Measurements from ENCODE around the gene SNPH. TPM values are rescaled to one million over a fixed set of nuclear protein-coding genes. Genes with fewer than 3 reads are reported as not detected.

Gene SNPH
- total RNA-seq, 1 donor from 2014 or later: 29.4 TPM

DNA sequence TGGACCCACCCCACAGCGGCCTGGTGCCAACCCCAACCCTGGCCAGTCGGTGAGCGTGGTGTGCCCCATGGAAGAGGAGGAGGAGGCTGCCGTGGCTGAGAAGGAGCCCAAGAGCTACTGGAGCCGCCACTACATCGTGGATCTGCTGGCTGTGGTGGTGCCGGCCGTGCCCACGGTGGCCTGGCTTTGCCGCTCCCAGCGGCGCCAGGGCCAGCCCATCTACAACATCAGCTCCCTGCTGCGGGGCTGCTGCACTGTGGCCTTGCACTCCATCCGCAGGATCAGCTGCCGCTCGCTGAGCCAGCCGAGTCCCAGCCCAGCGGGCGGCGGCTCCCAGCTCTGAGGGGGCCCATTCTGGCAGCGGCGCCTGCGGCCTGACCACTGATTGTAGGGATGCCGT, 39.6 kb downstream of the SNPH start:
- no peak for DNase-seq (ENCODE audit: low read depth)

DNA sequence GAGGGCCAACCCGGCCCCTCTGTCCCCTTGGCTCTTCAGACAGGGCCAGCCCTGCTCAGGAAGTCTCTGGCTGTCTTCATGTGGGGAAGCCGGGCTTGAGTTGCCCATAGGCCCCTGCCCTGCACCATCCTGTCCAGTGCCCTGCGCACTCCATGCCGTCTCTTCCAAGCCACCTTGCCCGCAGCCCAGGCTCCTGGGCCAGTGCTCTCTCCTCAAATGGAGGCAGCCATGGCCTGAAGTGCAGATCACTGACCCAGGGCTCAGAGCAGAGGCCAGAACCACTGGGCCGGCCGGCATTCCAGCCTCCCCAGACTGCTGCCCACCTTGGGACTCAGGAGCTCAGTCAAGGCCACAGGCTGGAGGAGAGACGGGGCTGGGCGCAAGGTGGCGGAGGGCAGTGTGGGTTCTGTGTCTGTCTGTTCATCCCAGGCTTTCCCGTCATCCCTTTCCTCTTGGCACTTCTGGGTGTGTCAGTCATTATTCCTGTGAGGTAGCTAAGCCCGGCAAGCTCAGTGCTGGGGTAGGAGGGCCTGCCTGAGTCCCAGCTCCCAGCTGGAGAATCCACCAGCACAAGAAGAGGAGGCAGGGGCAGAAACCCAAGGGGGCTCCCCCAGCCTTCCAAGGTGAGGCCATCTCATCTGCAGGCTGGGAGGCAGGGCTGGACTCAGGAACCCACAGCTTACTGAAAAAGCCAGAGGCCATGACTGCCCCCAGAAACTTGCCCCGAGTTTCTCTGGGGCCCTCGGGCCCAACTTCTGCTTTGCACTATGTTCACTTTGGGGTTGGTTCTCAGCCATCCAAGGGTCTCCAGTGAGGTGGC, 40.4 kb downstream of the SNPH start:
- DNase-seq (ENCODE audit: low read depth): no peak

DNA sequence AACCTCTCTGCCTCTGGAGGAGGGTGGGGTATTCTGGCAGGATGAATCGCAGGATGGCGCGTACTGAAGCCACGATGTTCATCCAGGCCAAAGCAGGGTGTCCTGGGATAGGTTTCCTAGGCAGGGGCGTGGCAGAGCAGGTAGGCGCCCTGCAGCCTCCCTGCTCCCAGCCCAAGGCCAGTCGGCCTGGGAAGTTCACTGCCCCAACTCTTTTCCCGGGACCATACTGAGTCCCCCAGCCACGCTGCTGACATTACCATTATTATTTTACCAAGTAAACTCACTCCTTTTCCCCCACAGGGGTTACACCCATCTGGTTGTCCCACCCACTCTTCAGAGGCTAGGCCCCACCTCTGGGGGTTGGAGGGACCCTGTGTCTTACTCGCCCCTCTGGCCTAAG, 41.1 kb downstream of the SNPH start:
- DNase-seq (ENCODE audit: low read depth): no peak

DNA sequence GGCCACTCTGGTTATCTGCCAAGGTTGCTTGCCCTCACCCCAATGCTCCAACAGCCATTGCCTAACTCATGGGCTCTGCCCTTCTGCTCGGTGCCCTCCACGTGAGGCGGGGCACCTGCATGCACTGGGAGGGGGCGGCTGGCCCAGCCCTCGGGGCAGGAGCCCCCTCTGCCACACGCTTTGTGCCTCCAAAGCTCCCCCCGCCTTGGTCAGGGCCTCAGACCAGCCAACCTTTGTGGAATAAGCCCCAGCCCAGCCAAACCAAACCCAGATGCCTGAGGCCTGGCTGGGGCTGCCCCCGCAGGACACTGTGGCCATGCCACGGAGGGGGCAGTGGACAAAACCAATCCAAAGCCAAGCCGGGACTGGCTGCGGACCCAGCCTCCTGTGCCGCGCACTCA, 41.5 kb downstream of the SNPH start:
- DNase-seq (ENCODE audit: low read depth): no peak

DNA sequence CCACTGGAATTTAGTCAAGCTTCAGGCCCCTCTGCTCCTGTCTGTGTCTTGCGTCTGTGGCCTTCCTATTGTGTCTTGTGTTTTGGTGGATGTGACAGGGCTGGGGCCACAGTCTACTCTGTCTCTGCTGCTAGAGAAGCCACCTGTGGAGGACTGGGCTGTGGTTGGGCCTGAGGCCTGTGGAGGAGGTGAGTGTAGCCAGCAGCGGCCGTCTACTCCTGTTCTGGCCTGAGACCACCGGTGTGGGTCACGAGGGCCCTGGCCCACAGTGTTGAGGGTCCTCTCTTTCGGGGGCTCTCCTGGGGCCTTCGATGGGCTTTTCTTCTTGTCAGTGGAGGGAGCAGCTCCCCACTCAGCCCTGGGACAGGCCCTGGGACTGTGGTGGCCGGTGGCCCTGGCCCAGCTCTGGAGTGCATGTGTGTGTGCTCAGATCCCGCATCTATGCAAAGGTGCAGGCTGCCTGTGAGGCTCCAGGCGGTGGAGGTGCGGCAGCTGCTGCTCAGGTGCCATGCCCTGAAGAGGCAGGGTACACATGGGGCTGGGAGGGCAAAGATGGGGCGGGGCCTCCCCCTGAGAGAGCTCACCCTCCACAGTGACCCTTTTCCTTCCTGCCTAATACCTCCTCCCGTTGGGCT, 42.1 kb downstream of the SNPH start:
- no peak for DNase-seq (ENCODE audit: low read depth)

DNA sequence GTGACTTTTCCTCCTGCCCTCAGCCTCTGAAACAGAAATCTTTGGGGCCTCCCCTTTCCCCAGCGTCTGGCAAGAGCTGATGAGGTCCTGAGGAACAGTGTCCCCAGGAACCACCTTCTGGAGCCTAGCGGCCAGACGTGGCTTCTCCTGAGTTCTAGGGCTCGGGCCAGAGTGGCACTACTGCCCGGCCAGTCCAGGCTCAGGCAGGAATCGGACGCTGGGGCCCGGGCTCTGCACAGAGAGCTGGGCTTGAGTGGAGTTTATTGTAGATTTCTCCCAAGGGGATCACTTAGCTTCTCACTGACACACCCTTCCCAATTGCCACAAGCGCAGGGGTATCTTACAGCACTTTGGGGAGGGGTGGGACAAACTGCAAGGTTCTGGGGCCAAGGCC, 42.6 kb downstream of the SNPH start:
- no peak for DNase-seq (ENCODE audit: low read depth)

DNA sequence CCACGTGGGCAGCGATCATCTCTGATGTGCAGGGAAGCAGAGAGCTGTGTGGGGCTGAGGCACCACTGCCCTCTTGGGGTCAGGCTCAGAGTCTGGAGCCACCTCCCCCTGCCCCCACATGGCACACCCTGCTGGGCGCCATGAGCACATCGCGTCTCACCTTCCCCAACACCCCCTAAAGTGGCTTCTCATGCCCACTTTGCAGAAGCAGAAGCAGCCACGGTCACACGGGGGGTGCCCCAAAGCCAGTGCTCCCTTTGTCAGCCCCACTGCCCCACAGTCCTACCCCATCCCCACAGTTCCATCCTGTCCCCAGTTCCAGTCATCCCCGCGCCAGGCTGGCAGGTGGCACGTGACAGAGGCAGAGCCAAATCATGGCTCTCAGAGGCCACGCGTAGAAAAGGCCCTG, 43.3 kb downstream of the SNPH start:
- no peak for DNase-seq (ENCODE audit: low read depth)

DNA sequence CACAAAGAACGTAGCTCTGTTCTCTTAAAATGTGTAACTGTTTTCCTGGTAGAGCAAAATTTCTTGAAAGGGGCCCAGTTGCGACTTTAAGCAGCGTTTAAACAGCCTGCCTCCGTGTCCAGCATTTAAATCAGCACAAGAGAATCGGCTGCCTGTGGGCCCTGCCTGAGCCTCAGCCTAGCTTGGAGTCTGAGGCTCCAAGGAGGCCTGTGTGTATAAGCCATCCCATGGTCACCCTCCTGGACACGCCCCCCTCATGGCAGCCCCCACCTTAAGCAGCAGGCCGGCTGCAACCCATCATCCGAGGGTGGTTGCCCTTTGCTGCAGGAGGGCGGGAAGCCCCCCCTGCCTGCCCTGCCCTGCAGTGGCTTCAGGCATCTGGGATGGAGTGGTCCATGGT, 44.0 kb downstream of the SNPH start:
- no peak for DNase-seq (ENCODE audit: low read depth)

DNA sequence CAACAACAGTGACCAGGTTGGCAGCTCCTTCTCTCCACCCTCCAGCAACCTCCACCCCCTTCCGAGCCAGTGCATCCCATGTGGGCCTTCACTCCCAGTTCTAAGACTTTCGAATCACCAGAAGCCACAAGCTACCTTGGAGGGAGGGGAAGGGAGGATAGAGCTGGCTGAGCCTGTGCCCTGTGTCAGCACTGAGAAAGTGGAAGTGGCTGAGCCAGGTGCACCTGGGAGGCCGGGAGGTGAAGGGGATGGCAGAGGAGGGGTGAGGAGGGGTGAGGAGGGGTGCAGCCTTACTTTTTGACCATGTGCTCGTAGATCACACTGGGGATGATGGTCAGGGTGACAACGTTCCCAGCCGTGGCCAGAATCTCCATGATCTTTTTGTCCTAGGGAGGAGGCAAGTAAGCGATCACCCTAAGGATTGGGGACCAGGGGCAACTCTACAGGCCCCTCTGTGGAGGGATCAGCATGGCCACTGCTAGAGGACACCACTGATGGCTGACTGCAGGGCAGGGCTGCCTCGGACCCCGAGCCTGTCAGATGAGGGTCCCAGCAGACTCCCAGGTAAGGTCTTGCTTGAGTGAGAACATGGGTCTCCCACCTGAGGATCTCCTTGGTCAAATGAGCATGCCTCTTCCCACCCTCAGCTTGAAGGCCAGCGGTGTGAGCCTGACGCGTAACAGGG, 44.6 kb downstream of the SNPH start:
- DNase-seq (ENCODE audit: low read depth): no peak

DNA sequence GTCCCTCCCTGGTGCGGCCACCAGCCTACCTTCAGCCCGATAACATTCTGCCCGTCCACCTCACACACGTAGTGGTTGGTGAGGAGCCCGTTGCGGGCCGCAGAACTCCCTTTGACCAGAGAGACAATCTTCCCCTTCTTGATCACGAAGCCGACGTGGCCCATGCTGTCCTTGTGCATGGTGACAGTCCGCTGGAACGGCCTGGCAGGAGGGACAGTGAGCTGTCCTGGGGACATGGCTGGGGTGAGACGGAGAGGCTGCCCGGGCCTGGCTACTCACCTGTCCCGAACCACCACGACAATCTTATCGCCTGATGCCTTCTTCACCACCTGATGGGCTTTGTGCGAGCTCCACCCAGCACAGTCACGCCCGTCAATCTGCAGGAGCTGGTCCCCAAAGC, 46.2 kb downstream of the SNPH start:
- no peak for DNase-seq (ENCODE audit: low read depth)

DNA sequence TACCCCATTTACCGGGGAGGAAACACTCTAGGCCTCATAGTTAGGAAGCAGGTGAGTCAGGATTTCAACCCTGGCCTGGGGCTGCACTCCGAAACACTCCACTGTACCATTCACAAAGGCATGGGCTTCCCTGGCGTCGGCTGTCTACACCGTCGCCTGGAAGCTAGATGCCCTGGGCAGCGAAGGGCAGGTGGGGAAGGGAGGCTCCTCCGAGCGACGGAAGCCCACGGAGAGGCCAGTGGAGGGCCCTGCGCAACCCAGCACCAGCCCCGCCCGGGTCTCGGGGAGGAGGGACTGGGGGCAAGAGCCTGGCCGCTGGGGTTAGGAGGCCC, 46.8 kb downstream of the SNPH start:
- no peak for DNase-seq (ENCODE audit: low read depth)

DNA sequence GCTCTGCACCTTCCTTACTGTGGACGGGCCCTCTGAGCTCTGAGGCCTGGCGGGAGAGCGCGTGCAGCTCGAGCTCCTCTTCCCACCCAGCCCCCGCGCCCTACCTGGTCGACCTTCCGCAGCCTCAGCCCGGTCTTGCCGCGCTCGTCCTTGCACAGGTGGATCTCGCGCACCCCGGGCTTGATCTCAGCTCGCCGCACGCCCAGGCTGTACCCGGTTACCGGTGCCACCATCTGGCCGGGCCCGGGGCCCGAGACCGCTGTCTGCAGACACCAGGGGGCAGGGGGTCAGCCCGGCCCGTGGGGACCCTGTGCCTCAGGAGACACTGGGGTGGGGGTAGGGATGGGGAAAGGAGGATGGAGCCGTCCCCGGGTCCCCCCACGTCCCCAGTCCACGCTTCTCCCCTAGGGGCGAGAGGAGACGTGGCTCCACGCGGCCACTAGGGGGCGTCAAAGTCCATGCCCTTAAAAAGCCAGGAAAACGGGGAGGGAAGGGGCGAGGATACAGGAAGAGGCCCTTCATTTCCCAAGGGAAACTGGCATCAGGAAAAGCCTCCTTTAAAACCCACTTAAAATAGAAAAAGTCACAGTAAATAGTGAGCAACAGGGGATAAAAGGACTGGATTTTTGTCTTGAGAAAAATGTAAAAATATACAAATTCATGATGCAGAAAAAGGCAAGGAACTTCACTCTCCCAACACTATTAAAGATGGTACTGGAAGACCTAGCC, 47.3 kb downstream of the SNPH start:
- DNase-seq (ENCODE audit: low read depth): peak; percentile 78

DNA sequence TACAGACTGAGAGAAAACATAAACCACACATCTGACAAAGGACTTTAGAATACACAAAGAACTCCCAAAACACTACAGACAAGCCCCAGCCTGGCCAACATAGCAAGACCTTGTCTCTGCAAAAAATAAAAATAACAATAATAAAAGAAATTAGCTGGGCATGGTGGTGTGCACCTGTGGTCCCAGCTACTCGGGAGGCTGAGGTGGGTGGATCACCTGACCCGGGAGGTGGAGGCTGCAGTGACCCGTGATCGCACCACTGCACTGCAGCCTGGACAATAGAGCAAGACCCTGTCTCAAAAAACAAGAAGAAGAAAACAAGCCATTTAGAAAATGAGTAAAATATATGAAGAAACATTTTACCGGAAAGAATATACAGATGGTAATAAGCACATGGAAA, 49.7 kb downstream of the SNPH start:
- DNase-seq (ENCODE audit: low read depth): no peak

DNA sequence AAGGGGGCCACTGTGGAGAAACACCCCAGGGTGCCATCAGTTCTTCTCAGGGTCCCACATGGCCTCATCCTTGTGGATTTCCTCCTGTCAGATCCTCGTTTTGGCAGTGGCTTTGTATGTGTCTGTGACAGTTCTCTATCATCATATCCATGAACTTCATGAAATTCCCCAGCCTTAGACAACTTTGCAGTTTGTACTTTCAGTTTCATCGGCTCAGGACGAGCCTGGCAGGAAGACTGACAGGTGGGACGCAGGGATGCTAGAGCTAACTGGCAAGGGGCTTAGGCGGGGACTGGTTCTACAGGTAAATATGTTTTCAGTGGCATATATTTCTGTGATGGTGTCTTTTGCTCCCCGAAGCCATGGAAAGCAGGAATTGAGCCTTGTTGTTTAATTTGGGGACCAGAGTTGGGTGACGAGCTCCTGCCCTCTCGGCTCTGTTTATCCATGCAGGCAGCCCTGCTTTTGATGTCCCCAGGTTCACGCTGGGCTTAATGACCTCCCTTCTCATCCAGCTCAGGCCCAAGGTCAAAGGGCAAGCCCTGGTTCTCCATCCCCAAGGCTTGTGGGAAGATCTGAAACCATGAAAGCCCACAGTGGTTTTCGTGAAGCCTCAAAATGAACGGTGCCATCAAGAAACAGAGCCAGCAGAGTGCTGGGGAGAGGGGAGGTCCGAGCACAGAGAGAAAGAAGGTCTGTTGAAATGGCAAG, 51.6 kb downstream of the SNPH start:
- DNase-seq (ENCODE audit: low read depth): no peak

DNA sequence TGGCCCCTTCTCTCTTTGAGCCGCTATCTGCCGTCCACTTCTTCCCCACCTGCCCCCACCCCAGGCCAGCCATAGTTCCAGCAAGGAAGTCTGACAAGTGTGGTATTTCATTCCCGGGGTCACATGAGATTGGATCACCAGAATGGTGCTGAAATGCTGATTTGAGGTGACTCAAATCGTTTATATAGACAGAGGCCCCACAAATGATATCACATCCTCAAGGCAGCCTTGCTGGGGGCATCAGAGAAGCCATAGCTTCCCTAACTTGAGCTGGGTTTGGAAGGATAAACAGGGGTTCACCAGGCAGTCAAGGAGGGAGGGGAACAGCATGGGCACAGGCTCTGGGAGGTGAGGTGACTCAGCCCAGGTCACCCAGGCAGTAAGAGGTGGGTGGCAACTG, 53.0 kb downstream of the SNPH start:
- DNase-seq (ENCODE audit: low read depth): no peak

DNA sequence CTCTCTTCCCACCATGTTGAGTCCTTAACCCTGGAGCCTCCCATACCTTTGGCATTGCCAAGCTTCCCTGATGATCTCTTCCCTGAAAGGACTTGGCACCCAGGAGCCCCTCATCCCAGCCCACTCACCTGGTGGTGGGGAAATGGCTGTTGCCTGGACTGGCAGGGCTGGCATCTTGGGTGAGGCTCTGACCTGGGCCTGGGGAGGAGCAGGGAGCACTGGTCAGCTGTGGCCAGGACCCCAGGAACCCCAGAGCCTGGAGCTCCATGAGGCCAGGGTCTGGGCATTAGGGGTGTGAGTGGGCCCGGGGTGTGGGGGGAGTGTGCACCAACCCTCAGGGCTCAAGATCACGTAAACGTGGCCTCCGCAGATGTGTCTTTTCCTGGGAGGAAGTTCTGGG, 53.4 kb downstream of the SNPH start:
- no peak for DNase-seq (ENCODE audit: low read depth)

DNA sequence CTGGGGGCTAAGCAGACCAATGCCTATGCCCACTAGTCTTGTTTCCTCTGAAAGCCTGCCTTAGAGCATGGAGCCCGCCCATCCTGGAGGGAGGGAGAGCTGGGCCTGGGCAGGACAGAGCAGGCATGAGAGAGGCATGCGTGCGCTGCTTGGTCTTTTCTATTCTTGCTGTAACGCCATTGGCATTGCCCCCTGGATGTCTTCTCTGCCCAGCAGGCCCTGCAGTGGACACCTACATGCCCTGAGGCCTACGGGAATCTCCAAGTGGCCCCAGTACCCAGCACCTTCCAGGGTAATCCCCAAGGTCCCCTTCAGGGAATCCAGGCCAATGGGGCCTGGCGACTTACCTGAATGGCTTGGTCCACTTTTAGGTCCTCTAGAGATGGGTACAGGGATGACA, 53.9 kb downstream of the SNPH start:
- DNase-seq (ENCODE audit: low read depth): no peak

DNA sequence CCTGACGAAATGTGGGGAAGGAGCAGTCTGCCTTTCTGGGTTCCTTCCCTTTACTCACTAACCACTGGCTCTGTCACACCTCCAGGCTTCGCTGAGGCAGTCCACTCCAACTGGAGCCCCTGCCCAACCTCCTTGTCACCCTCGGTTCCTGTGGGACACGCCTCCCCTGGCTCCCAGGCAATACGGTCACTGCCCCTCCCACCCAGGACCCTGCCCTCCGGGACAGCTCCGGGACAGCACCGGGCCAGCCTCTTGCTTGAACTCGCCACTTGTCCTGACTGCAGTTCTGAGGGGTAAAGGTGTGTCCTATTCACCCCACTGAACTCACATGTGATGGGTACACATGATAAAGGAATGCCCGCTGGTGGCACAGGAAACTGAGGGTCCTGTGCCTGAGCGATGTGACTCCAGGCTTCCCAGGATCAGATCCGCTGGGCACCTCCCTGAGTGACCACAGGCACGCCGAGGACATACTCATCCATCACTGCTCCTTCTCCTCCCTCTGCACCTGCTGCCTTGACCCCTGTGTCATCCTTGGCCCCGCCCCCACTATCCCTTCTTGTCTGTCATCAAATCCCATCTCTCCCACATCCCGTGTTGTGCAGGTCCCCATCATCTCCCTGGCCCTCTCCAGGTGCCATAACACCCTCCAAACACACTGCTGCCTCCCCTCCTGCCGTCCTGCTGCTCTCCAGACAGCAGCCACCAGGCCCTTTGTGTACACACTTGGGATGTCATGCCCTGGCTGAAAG, 55.0 kb downstream of the SNPH start:
- DNase-seq (ENCODE audit: low read depth): peak; percentile 80

DNA sequence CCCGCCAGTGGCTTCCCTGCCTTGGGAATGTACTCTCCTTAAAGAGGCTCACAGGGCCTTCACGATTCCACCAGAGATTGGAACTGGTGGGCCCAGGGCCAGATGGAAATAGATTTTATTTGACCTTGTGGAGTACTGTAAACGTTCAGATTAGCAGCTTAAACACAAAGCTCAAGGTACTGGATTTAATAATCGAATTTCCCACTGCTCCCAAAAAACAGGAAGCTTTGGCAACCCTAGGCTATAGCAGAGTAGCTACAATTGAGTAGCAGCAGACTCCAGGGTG, 55.5 kb downstream of the SNPH start:
- no peak for DNase-seq (ENCODE audit: low read depth)

DNA sequence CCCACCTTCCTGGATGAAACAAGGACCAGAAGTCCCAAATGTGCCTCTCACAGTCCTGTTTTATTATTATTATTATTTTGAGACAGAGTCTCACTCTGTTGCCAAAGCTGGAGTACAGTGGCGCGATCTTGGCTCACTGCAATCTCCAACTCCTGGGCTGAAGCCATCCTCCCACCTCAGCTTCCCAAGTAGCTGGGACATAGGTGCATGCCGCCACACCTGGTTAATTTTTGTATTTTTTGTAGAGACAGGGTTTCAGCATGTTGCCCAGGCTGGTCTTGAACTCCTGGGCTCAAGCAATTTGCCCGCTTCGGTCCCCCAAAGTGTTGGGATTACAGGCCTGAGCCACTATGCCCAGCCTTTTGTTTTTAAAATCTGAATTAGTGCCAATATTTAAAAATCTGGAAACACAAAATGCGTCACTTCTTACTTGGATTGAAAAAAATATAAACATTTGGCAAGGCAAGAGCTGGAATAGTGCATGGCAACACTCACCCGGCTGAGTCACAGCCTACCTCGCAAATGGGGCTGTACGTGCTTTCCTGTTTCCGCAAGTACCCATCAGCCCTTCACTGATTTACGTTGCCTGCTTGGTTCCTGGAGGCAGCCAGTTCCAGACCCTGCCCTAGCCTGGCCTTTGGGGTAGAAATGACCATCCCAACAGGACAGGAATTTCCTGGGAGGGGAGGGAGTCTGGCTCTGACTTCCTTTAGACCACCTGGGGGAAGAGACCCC, 56.6 kb downstream of the SNPH start:
- peak; percentile 30 for DNase-seq (ENCODE audit: low read depth)

Data from myocyte (in vitro differentiated cells).